Calu3 (cell line): ENCODE measurements around the gene XIST. TPM values are rescaled to one million over a fixed set of nuclear protein-coding genes. Genes with fewer than 3 reads are reported as not detected.

Experiments used
- BruUV-seq: library from RNA; stranded (reverse); fragments of 400-500 nt; replicated peaks from 2 replicates; lab custom pipeline; 2021; lab: Mats Ljungman, UMichigan
- CTCF ChIA-PET: fragments of 300-600 bp; sonication (Branson Sonifier 250); formaldehyde crosslinking; loops from one replicate; lab custom pipeline; 2022; ENCODE audit warnings: antibody characterized with exemption; lab: Charles Lee
- DNase-seq: peaks from one replicate; pipeline ENCODE4 v3.0.0; 2022
- H3K27ac Mint-ChIP-seq: one replicate; pipeline ENCODE4 v1.8.0; 2022; ENCODE audit warnings: mixed read lengths; ENCODE audit not compliant: unreplicated experiment
- H3K27me3 Mint-ChIP-seq: one replicate; pipeline ENCODE4 v1.8.0; 2022; ENCODE audit warnings: mixed read lengths; ENCODE audit not compliant: unreplicated experiment
- H3K36me3 Mint-ChIP-seq: one replicate; pipeline ENCODE4 v1.8.0; 2022; ENCODE audit warnings: mild to moderate bottlenecking, moderate library complexity, mixed read lengths; ENCODE audit not compliant: insufficient read depth, unreplicated experiment
- H3K4me1 Mint-ChIP-seq: one replicate; pipeline ENCODE4 v1.8.0; 2022; ENCODE audit warnings: mild to moderate bottlenecking, low read depth, mixed read lengths; ENCODE audit not compliant: unreplicated experiment
- H3K4me3 Mint-ChIP-seq: one replicate; pipeline ENCODE4 v1.8.0; 2022; ENCODE audit warnings: mild to moderate bottlenecking, low read depth, moderate library complexity, mixed read lengths; ENCODE audit not compliant: unreplicated experiment
- H3K9me3 Mint-ChIP-seq: one replicate; pipeline ENCODE4 v1.8.0; 2022; ENCODE audit warnings: low read depth, mixed read lengths; ENCODE audit not compliant: unreplicated experiment
- CTCF ChIP-seq: fragments of 200-600 bp; IDR thresholded peaks from one replicate; pipeline ENCODE4 v1.8.0; 2022; ENCODE audit warnings: antibody characterized with exemption; ENCODE audit not compliant: unreplicated experiment
- intact Hi-C: fragments of 100-400 bp; cut with micrococcal nuclease; formaldehyde crosslinking; loops from one replicate; pipeline ENCODE4 v1.10.0; 2022; ENCODE audit not compliant: unreplicated experiment
- total RNA-seq: library from RNA; stranded (reverse); gene quantifications from 2 replicates; pipeline ENCODE4 v1.2.3, GENCODE V29; 2022

The XIST gene
- total RNA-seq, 1 experiment from 2014 or later, result 0.14 TPM

GRCh38 chrX:73785493-73785892 is 67.0 kb downstream of the XIST start:
- intact Hi-C loops, result no loop called here
- Mint-ChIP-seq H3K9me3 (peaks cover 5% of the 10 kb centered on the region), H3K4me1 (no peaks in the 10 kb centered on the region), H3K27ac (no peak overlapping the region), H3K4me3 (no peak overlapping the region), H3K36me3 (no peaks in the 10 kb centered on the region), H3K27me3 (no peaks in the 10 kb centered on the region)
- no peak for TF ChIP-seq CTCF
- no TSS peak for BruUV-seq
- DNase-seq, result no peak
- CTCF ChIA-PET, result no interaction called here
